Smooth muscle cell (in vitro differentiated cells): ENCODE measurements around the gene FBN3. TPM values are rescaled to one million over a fixed set of nuclear protein-coding genes. Genes with fewer than 3 reads are reported as not detected.

Experiments
- DNase-seq: peaks from one replicate; lab custom pipeline; 2025; ENCODE audit not compliant: unreplicated experiment; lab: John Stamatoyannopoulos, UW
- H2AFZ ChIP-seq: fragments of 200-600 bp; sonication (generic); 2 replicates; pipeline ENCODE4 v1.6.0; 2016; ENCODE audit warnings: antibody characterized with exemption, low read depth, mild to moderate bottlenecking
- H3F3A ChIP-seq: fragments of 200-600 bp; sonication (generic); 2 replicates; pipeline ENCODE4 v1.6.0; 2017; ENCODE audit warnings: antibody characterized with exemption, low read depth
- H3K27ac ChIP-seq: fragments of 200-600 bp; sonication (generic); 2 replicates; pipeline ENCODE4 v1.5.1; 2016; ENCODE audit warnings: low read depth, mild to moderate bottlenecking
- H3K27me3 ChIP-seq: fragments of 200-600 bp; sonication (generic); 2 replicates; pipeline ENCODE4 v1.6.1; 2016; ENCODE audit warnings: low read depth, mild to moderate bottlenecking
- H3K36me3 ChIP-seq: fragments of 200-600 bp; sonication (generic); 2 replicates; pipeline ENCODE4 v1.5.1; 2016; ENCODE audit warnings: low read depth
- H3K4me1 ChIP-seq: fragments of 200-600 bp; sonication (generic); 2 replicates; pipeline ENCODE4 v1.5.1; 2016; ENCODE audit warnings: low read depth
- H3K4me2 ChIP-seq: fragments of 200-600 bp; sonication (generic); 2 replicates; pipeline ENCODE4 v1.6.0; 2016; ENCODE audit warnings: mild to moderate bottlenecking
- H3K4me3 ChIP-seq: fragments of 200-600 bp; sonication (generic); 2 replicates; pipeline ENCODE4 v1.5.1; 2016; ENCODE audit warnings: mild to moderate bottlenecking
- H3K79me2 ChIP-seq: fragments of 200-600 bp; sonication (generic); 2 replicates; pipeline ENCODE4 v1.6.0; 2016; ENCODE audit warnings: low read depth, mild to moderate bottlenecking
- H3K9ac ChIP-seq: fragments of 200-600 bp; sonication (generic); 2 replicates; pipeline ENCODE4 v1.6.0; 2016; ENCODE audit warnings: low read depth
- H3K9me3 ChIP-seq: fragments of 200-600 bp; sonication (generic); replicated peaks from 2 replicates; pipeline ENCODE4 v1.5.1; 2016; ENCODE audit warnings: low read depth
- H4K20me1 ChIP-seq: fragments of 200-600 bp; sonication (generic); 2 replicates; pipeline ENCODE4 v1.6.0; 2016; ENCODE audit warnings: low read depth
- WGBS: methylation state at CpG from one replicate; pipeline ENCODE4 v1.1.7; 2016; ENCODE audit warnings: low lambda C conversion rate; 5-methylcytosine and 5-hydroxymethylcytosine counted together
- polyA plus RNA-seq: library from polyadenylated mRNA; unstranded; fragments of >200 nt; fragmentation: Nextera tagmentation; extraction: Ambion mirVana; gene quantifications from 2 replicates; pipeline ENCODE4 v1.2.1, GENCODE V29; 2016
- total RNA-seq: library from RNA; depleted of rRNA; stranded (reverse); fragments of >200 nt; gene quantifications from 2 replicates; pipeline ENCODE4 v1.2.3, GENCODE V29; 2014
- TF ChIP-seq, protein P1 (sequence below): fragments of 200-600 bp; sonication (generic); IDR thresholded peaks from 2 replicates; pipeline ENCODE4 v1.5.1; 2017; ENCODE audit warnings: borderline replicate concordance, mild to moderate bottlenecking, antibody characterized with exemption; ENCODE audit not compliant: insufficient read depth, poor library complexity, severe bottlenecking

FBN3 gene
- total and polyA plus RNA-seq, 2 experiments from 2014 or later = not detected

DNA sequence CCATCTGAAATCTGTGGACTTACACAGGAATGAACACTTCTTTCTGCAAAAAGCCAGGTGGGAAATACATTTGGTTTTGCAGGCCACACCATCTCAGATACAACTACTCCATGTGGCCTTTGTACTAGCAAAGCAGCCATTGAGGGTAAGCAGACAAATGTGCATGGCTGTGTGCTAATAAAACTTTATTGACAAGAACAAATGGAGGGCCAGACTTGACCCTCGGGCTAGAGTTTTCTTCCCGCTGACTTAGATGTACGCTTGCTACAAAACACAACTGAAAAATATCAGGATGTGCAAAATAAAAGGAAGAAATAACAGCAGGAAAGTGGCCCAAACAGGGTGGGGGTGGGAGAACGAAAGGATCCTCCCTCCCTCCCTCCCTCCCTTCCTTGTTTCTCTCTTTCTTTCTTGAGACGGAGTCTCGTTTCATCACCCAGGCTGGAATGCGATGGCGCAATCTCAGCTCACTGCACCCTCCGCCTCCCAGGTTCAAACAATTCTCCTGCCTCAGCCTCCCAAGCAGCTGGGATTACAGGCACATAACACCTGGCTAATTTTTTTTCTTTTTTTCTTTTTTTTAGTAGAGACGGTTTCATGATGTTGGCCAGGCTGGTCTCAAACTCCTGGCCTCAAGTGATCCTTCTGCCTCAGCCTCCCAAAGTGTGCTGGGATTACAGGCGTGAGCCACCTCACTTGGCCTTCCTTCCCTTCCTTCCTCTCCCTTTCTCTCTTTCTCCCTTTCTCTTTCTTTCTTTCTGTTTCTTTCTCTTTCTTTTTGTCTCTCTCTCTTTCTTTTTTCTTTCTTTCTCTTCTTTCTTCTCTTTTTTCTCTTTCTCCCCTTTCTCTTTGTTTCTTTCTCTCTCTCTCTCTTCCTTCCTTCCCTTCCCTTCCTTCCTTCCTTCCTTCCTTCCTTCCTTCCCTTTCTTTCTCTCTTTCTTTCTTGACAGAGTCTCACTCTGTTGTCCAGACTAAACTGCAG lies 67.5 kb downstream of the FBN3 start:
- 85% methylated on average over 8 of the region's 11 CpGs for WGBS
- Histone ChIP-seq H3K9me3 (no peaks in the 10 kb centered on the region), H3F3A (no peaks in the 10 kb centered on the region), H2AFZ (no peak overlapping the region), H3K4me2 (no peak overlapping the region), H3K4me3 (no peak overlapping the region), H3K9ac (no peak overlapping the region), H3K4me1 (no peaks in the 10 kb centered on the region), H4K20me1 (no peaks in the 10 kb centered on the region), H3K79me2 (no peaks in the 10 kb centered on the region), H3K36me3 (no peaks in the 10 kb centered on the region), H3K27me3 (no peaks in the 10 kb centered on the region), H3K27ac (no peak overlapping the region)
- TF ChIP-seq, protein P1, sequence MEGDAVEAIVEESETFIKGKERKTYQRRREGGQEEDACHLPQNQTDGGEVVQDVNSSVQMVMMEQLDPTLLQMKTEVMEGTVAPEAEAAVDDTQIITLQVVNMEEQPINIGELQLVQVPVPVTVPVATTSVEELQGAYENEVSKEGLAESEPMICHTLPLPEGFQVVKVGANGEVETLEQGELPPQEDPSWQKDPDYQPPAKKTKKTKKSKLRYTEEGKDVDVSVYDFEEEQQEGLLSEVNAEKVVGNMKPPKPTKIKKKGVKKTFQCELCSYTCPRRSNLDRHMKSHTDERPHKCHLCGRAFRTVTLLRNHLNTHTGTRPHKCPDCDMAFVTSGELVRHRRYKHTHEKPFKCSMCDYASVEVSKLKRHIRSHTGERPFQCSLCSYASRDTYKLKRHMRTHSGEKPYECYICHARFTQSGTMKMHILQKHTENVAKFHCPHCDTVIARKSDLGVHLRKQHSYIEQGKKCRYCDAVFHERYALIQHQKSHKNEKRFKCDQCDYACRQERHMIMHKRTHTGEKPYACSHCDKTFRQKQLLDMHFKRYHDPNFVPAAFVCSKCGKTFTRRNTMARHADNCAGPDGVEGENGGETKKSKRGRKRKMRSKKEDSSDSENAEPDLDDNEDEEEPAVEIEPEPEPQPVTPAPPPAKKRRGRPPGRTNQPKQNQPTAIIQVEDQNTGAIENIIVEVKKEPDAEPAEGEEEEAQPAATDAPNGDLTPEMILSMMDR = no peak
- DNase-seq = no peak

DNA sequence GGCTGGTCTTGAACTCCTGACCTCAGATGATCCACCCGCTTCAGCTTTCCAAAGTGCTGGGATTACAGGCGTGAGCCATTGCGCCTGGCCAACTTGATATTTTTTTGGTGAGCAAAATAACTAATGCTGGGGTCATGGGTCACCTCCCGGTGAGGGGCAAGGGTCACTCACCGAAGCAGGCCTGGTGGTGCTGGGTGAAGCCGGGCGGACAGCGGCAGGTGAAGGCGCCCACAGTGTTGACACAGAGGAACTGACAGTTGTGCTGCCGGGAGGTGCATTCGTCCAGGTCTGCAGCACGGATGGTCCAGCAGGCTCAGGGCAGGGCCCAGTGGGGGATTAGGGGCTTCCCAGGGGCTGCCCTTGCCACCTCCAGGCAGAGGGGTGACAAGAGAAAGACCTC lies 68.6 kb downstream of the FBN3 start:
- no peaks in the 10 kb centered on the region for H3K9me3 ChIP-seq
- no peaks in the 10 kb centered on the region for H4K20me1 ChIP-seq
- no peaks in the 10 kb centered on the region for H3K36me3 ChIP-seq
- H2AFZ ChIP-seq = no peak overlapping the region
- no peak for DNase-seq
- H3K27me3 ChIP-seq = no peaks in the 10 kb centered on the region
- TF ChIP-seq, protein P1 = no peak
- no peak overlapping the region for H3K27ac ChIP-seq
- no peak overlapping the region for H3K4me2 ChIP-seq
- H3K4me1 ChIP-seq = no peaks in the 10 kb centered on the region
- no peaks in the 10 kb centered on the region for H3F3A ChIP-seq
- H3K9ac ChIP-seq = no peak overlapping the region
- no peak overlapping the region for H3K4me3 ChIP-seq
- 91% methylated on average over 12 of the region's 12 CpGs for WGBS
- H3K79me2 ChIP-seq = no peaks in the 10 kb centered on the region

DNA sequence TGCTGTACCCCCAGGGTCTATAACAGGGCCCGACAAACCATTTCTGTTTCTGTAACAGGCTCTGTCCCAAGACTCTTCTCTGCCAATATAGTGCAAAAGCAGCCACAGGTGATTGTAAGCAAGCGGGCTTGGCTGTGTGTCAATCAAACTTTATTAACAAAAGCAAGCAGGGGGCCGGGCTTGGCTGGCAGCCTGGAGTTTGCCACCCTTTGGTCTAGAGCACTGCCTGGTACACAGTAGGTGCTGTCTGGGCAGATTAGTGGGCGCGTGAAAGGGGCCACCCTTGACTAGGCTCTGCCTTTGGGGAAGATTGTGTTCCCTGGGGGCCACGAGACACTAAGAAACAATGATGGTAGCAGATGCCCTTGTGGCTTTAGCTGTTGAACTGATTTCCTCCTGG lies 69.4 kb downstream of the FBN3 start:
- no peak overlapping the region for H2AFZ ChIP-seq
- no peaks in the 10 kb centered on the region for H3K4me1 ChIP-seq
- H3K36me3 ChIP-seq = no peaks in the 10 kb centered on the region
- H3K4me2 ChIP-seq = no peak overlapping the region
- no peak overlapping the region for H3K27ac ChIP-seq
- no peaks in the 10 kb centered on the region for H3K79me2 ChIP-seq
- H3K9me3 ChIP-seq = no peaks in the 10 kb centered on the region
- H3K4me3 ChIP-seq = no peak overlapping the region
- no peaks in the 10 kb centered on the region for H3K27me3 ChIP-seq
- TF ChIP-seq, protein P1 = no peak
- H3F3A ChIP-seq = no peaks in the 10 kb centered on the region
- no peak for DNase-seq
- H4K20me1 ChIP-seq = no peaks in the 10 kb centered on the region
- WGBS = 97% methylated on average over 6 of the region's 6 CpGs
- H3K9ac ChIP-seq = no peak overlapping the region
